Left lung (tissue), 10 donors: ENCODE results near the gene DNAJC4. TPM values are rescaled to one million over a fixed set of nuclear protein-coding genes. Genes with fewer than 3 reads are reported as not detected.

Experiments
- ATAC-seq: fragments of 200-7000 bp; cut with Tn5 transposase; one replicate; pipeline ENCODE4 v1.9.1; 2020; ENCODE audit warnings: moderate library complexity
- DNase-seq, 4 donors: peaks; one replicate each; pipeline ENCODE4 v3.0.0-alpha.2; 2013 to 2020
- H3K27ac ChIP-seq, 2 donors: fragments of 200-600 bp; sonication (generic) in 1 of 2; one replicate each; pipeline versions ENCODE4 v1.5.0 to v1.8.0; 2020 to 2021
- H3K27me3 ChIP-seq, 2 donors: fragments of 200-600 bp; sonication (generic) in 1 of 2; one replicate each; pipeline versions ENCODE4 v1.5.0 to v1.8.0; 2020 to 2021
- H3K36me3 ChIP-seq, 2 donors: fragments of 200-600 bp; sonication (generic) in 1 of 2; one replicate each; pipeline versions ENCODE4 v1.5.0 to v1.8.0; 2020 to 2021
- H3K4me1 ChIP-seq, 2 donors: fragments of 200-600 bp; one replicate each; pipeline ENCODE4 v1.8.0; 2021
- H3K4me3 ChIP-seq, 2 donors: fragments of 200-600 bp; sonication (generic) in 1 of 2; one replicate each; pipeline versions ENCODE4 v1.5.0 to v1.8.0; 2020 to 2021; ENCODE audit warnings: mild to moderate bottlenecking in 1 of 2
- H3K9me3 ChIP-seq, 2 donors: fragments of 200-600 bp; sonication (generic) in 1 of 2; one replicate each; pipeline versions ENCODE4 v1.5.0 to v1.8.0; 2020 to 2021
- intact Hi-C, 2 donors: fragments of 100-400 bp; cut with DNase I; formaldehyde crosslinking; loops; one replicate each; pipeline versions ENCODE4 v1.11.2 to v1.14.2; 2022
- polyA plus RNA-seq, 6 donors: library from polyadenylated mRNA; unstranded; fragments of 120-200 nt; gene quantifications; one replicate each; pipeline ENCODE4 v1.2.1, GENCODE V29; 2013; ENCODE audit not compliant: insufficient read length in 6 of 6
- total RNA-seq, 2 donors: library from RNA; stranded (reverse); fragmentation: NEBNext Ultra II Directional; extraction: Animal tissue kit (Norgen Biotek cat#: 25700); gene quantifications; one replicate each; pipeline ENCODE4 v1.2.1, GENCODE V29; 2021
- TF ChIP-seq, protein P1 (sequence below), 2 donors: fragments of 200-600 bp; sonication (generic) in 1 of 2; IDR thresholded peaks; one replicate each; pipeline versions ENCODE4 v1.5.0 to v1.8.0; 2021; ENCODE audit warnings: antibody characterized with exemption in 2 of 2
- donor health status: DM: no; HTN: yes; CAD: no.
- donor health status: DM: no; HTN: no; CAD: no.

The DNAJC4 gene
- total and polyA plus RNA-seq, 8 donors = 26.0 to 83.9 (median 68.7) TPM

DNA sequence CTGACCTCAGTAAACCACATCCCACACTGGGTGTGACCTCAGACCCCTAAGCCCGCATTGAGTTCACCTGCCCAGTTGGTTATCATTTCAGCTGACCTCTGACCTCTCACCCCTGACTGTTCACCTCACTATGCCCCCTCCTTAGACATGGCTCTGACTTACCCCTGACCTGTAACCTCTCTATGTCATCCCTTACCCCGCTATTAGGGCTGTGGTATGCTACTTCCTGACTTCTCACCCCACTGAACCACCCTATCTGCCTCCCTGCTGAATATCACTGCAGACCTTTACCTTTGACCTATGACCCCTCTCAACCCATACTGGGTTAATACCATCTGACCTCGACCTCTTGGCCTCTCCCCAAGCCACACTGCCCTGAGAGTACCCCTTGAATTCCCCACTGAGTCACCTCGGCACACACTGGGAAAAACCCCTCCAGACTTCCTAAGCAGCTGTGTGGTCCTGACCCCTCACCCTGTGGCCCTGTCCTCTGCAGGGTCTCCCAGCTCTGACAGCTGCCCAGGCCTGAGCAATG is 29.3 kb downstream of the DNAJC4 start:
- Histone ChIP-seq H3K9me3 (no peaks in the 10 kb centered on the region), H3K36me3 (peaks cover 0 to 95% of the 10 kb centered on the region in 2 donors), H3K4me3 (no peak overlapping the region), H3K4me1 (no peaks in the 10 kb centered on the region), H3K27ac (no peak overlapping the region), H3K27me3 (no peaks in the 10 kb centered on the region)
- intact Hi-C loops = no loop called here
- TF ChIP-seq, protein P1, sequence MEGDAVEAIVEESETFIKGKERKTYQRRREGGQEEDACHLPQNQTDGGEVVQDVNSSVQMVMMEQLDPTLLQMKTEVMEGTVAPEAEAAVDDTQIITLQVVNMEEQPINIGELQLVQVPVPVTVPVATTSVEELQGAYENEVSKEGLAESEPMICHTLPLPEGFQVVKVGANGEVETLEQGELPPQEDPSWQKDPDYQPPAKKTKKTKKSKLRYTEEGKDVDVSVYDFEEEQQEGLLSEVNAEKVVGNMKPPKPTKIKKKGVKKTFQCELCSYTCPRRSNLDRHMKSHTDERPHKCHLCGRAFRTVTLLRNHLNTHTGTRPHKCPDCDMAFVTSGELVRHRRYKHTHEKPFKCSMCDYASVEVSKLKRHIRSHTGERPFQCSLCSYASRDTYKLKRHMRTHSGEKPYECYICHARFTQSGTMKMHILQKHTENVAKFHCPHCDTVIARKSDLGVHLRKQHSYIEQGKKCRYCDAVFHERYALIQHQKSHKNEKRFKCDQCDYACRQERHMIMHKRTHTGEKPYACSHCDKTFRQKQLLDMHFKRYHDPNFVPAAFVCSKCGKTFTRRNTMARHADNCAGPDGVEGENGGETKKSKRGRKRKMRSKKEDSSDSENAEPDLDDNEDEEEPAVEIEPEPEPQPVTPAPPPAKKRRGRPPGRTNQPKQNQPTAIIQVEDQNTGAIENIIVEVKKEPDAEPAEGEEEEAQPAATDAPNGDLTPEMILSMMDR (IDR thresholded peaks at IDR 0.05) = no peak
- no peak for ATAC-seq
- DNase-seq = no peak

- intact Hi-C loops = no loop called here
- Histone ChIP-seq H3K27ac (no peak overlapping the region), H3K27me3 (no peaks in the 10 kb centered on the region), H3K36me3 (peaks cover 0 to 95% of the 10 kb centered on the region in 2 donors), H3K4me1 (no peaks in the 10 kb centered on the region), H3K4me3 (no peak overlapping the region), H3K9me3 (no peaks in the 10 kb centered on the region)
- DNase-seq = no peak
- no peak for ATAC-seq
- TF ChIP-seq, protein P1 (IDR thresholded peaks at IDR 0.05) = no peak
Measured at GRCh38 chr11:64260147-64260708, 29.9 kb downstream of the DNAJC4 start.

DNA sequence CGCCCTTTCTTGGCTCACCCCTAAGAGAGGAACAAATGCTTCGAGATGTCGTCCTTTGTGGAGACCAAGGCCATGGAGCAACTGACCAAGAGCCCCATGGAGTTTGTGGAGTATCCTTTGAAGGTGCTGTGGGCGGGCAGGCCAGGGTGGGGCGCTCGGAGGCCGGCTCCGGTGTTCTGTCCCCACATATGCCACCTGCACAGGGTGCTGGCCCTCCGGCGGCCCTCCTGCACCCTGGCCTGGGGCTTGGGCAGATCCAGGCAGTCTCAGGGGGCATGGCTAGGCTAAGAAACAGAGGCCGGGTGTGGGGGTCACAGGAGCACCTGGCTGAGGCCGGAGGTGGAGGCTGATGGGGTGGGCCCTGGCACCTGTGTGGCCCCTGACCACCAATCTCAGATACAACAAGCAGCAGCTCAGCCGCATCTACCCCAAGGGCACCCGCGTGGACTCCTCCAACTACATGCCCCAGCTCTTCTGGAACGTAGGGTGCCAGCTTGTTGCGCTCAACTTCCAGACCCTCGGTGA is 31.3 kb downstream of the DNAJC4 start:
- intact Hi-C loops = no loop called here
- TF ChIP-seq, protein P1 (IDR thresholded peaks at IDR 0.05) = no peak
- H3K9me3 ChIP-seq = no peaks in the 10 kb centered on the region
- H3K4me1 ChIP-seq = no peaks in the 10 kb centered on the region
- no peaks in the 10 kb centered on the region for H3K27me3 ChIP-seq
- no peak overlapping the region for H3K27ac ChIP-seq
- no peak for ATAC-seq
- H3K36me3 ChIP-seq = peaks cover 0 to 95% of the 10 kb centered on the region in 2 donors
- DNase-seq = peak in 1 of 4 donors; percentile 71
- H3K4me3 ChIP-seq = no peak overlapping the region

DNA sequence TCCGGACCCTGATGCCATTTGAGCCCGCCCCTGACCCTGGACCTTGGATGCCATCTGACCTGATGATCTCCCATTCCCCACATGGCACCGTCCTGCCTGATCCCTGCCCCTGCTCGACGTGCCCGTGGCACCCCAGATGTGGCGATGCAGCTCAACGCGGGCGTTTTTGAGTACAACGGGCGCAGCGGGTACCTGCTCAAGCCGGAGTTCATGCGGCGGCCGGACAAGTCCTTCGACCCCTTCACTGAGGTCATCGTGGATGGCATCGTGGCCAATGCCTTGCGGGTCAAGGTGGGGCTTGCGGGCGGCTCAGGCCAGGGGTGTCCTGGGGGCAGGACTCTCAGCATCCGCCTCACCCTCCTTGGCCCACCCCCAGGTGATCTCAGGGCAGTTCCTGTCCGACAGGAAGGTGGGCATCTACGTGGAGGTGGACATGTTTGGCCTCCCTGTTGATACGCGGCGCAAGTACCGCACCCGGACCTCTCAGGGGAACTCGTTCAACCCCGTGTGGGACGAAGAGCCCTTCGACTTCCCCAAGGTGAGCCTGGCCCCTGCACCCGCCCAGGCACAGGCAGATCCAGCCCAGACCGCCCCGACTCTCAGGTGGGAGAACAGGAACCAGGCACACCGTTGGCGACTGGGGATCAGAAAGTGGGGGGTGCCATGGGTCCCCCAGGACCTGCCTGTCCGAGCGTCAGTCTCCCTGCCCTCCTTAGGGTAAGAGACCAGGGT is 32.1 kb downstream of the DNAJC4 start:
- TF ChIP-seq, protein P1 (IDR thresholded peaks at IDR 0.05) = no peak
- Histone ChIP-seq H3K4me1 (peaks cover 0 to 7% of the 10 kb centered on the region in 2 donors), H3K4me3 (no peak overlapping the region), H3K27me3 (no peaks in the 10 kb centered on the region), H3K27ac (no peak overlapping the region), H3K36me3 (peaks cover 0 to 95% of the 10 kb centered on the region in 2 donors), H3K9me3 (no peaks in the 10 kb centered on the region)
- peak in 1 of 4 donors; percentile 76 for DNase-seq
- ATAC-seq = no peak
- intact Hi-C loops = no loop called here
